ENCODE results near the gene PRSS58.

GRCh38 chr7:142298627-142299026 is 40.8 kb upstream of the PRSS58 start:
- TF ChIP-seq POLR2A (IDR thresholded peaks at IDR 0.05; ENCODE audit: extremely low read depth, insufficient read length) (no peak), CTCF (IDR thresholded peaks at IDR 0.05; ENCODE audit: low read depth, low read length) (no peak)

Measured in NB4 (cell line).